LNCaP clone FGC (cell line): ENCODE data around the gene KCNE5.
"Not testable (repeated sequence)": the region's sequence is repeated elsewhere in the genome, so short reads cannot be mapped to it uniquely, and the experiment has no call there.

Experiments used
- DNase-seq: peaks from one replicate; pipeline ENCODE4 v3.0.0-alpha.2; 2011; ENCODE audit warnings: low read depth
- H3K4me3 ChIP-seq: 2 replicates; pipeline ENCODE4 v1.5.1; 2011; ENCODE audit warnings: mild to moderate bottlenecking, low read depth, low read length, control low read depth
- TF ChIP-seq, protein P1 (sequence below): IDR thresholded peaks from 2 replicates; pipeline ENCODE4 v1.5.1; 2012; ENCODE audit warnings: mild to moderate bottlenecking; ENCODE audit not compliant: control insufficient read depth, insufficient read depth; ENCODE audit errors: extremely low read depth

KCNE5 gene

DNA sequence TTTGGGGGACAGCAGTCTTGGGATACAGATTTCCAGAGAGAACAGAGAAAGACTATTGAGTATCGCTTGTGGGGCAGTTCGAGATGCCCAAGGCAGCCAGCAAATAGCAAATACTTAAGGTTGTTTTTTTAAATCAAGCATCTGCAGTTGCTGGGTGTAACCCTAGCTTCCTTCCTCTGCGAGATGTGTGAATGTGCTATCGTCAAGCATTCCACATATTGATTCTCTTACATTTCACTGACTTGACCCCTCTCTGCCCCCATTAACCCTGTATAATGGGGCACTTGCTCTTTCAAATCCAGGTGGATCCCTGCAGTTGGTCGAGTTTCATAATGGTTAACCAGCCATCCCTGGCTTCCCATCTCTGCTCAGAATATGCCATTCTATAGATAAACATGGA, 23.5 kb downstream of the KCNE5 start:
- no peak overlapping the region for H3K4me3 ChIP-seq
- TF ChIP-seq, protein P1, sequence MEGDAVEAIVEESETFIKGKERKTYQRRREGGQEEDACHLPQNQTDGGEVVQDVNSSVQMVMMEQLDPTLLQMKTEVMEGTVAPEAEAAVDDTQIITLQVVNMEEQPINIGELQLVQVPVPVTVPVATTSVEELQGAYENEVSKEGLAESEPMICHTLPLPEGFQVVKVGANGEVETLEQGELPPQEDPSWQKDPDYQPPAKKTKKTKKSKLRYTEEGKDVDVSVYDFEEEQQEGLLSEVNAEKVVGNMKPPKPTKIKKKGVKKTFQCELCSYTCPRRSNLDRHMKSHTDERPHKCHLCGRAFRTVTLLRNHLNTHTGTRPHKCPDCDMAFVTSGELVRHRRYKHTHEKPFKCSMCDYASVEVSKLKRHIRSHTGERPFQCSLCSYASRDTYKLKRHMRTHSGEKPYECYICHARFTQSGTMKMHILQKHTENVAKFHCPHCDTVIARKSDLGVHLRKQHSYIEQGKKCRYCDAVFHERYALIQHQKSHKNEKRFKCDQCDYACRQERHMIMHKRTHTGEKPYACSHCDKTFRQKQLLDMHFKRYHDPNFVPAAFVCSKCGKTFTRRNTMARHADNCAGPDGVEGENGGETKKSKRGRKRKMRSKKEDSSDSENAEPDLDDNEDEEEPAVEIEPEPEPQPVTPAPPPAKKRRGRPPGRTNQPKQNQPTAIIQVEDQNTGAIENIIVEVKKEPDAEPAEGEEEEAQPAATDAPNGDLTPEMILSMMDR, result no peak
- no peak for DNase-seq

DNA sequence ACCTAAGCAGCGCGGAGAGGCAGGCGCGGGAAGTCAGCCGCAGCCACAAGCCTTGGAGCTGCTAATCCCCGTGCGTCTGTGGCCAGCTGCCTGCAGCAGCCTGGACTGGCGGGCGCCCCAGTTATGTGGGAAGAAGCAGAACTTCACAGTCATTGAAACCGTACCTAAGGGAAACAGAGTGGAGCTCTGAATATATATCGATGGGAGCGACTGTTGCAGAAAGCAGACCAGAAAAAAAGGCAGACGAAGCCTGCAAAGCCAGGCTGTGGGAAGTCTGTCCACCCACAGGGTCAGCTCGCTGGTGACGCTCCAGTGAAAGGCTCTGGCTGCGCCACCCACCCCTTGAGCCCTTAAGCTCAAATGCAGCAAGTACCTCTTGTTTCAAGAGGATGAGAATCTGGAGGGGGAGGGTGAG, 24.7 kb downstream of the KCNE5 start:
- H3K4me3 ChIP-seq, result no peak overlapping the region
- DNase-seq, result no peak
- TF ChIP-seq, protein P1, result no peak

DNA sequence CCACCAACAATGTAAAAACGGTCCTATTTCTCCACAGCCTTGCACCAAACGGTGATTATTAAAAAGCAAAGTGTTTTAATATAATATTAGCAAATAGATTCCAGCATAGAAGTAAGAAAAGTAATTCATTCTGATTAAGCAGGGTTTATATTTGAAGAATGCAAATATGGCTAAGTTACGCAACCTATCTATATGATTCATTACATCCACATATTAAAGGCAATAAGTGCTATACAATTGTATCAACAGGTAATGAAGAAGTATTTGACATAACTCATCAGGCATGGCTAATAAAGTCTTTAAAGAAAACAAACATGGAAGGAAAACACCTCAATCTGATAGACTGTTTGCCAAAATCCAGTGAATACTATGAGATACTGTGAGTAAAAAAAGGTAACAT, 29.0 kb downstream of the KCNE5 start:
- DNase-seq, result peak; percentile 1
- TF ChIP-seq, protein P1, result no peak
- H3K4me3 ChIP-seq, result no peak overlapping the region

DNA sequence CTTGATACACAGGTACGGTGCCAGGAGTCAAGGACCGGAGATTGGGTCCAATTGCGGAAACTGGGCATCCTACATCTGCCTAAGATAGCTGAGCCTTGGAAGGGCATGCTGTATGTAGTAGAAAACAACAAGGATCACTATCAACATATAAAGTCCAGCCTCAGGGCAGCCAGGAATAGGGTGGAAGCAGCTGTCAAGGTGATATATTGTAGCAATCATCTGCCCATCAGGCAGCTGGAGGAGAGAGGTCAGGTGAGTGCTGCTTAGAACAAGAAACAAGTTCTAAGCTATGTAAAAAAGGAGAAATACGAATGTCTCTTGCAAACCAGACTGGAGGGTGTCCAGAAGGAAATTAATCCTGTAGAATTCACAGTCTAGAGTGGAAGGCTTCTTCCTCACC, 34.8 kb downstream of the KCNE5 start:
- TF ChIP-seq, protein P1, result no peak
- H3K4me3 ChIP-seq, result no peak overlapping the region
- no peak for DNase-seq

DNA sequence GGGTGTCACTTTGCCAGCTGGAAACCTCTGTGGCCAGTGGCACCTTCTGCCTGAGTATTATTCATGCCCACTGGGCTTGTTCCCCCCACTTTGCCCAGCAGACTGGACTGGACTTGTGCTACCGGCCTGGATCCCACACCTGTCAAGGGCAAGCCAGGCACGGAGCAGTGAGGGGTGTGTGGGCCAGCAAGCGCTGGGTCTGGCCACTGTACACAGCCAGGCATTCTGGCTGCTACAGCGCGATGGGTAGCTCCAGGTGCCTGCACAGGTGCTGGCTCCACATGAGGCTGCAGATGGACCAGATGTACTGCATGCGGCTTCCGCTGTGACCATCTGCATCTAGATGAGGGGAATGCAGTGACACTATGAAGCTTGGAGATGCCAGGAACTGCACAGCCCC, 39.5 kb downstream of the KCNE5 start:
- H3K4me3 ChIP-seq, result no peak overlapping the region
- no peak for DNase-seq
- TF ChIP-seq, protein P1, result no peak

DNA sequence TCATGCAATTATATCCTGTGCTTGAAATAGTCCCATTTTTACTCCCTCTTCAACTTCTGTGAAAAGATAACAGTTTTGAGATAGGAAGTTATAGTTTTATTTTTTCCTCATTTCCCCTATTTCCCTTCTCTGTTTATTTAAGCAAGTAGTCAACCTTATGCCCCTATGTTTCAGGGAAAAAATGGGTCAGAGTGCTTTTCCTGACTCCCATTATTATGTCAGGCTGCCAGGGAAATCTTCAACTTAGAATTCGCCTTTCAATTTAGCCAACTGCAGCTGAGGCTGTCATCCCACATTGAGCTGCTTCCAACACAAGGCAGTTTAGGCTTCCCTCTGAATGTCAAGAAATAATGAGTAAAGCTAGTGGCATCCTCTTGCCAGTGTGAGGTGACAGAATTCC, 46.1 kb downstream of the KCNE5 start:
- no peak overlapping the region for H3K4me3 ChIP-seq
- DNase-seq, result no peak
- TF ChIP-seq, protein P1, result no peak

DNA sequence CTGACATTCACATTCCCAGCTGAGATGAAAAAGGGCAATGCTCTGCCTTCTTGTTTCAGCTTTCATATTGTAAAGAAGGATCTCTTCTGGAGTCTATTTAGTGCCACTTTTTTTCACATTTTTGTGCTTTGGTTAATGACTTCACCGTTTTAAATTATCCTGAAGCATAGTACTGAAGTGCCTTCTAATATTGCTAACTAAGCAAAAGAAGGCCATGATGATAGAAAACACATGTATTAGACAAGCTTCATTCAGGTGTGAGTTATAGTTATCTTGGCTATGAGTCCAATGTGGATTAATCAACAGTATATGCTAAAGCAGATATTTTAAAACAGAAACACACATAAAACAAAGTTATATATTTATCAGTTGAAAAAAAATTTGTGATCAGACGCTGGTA, 47.9 kb downstream of the KCNE5 start:
- TF ChIP-seq, protein P1, result no peak
- no peak for DNase-seq
- H3K4me3 ChIP-seq, result no peak overlapping the region

DNA sequence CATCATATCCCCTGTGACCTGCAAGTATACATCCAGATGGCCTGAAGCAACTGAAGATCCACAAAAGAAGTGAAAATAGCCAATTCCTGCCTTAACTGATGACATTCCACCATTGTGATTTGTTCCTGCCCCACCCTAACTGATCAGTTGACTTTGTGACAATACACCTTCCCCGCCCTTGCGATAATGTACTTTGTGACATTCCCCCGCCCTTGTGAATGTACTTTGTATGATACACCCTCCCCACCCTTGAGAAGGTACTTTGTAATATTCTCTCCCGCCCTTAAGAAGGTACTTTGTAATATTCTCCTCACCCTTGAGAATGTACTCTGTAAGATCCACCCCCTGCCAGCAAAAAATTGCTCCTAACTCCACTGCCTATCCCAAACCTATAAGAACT, 48.9 kb downstream of the KCNE5 start:
- H3K4me3 ChIP-seq, DNase-seq: not testable (repeated sequence)
